K562 (cell line): ENCODE measurements around the gene SPECC1L. TPM values are rescaled to one million over a fixed set of nuclear protein-coding genes. Genes with fewer than 3 reads are reported as not detected.

Source experiments
- ATAC-seq: fragments of 200-7000 bp; cut with Tn5 transposase; 3 replicates; pipeline ENCODE4 v1.9.1; 2020; ENCODE audit warnings: moderate library complexity
- BruUV-seq: library from RNA; stranded (reverse); fragments of 400-500 nt; replicated peaks from 2 replicates; lab custom pipeline; 2021; lab: Mats Ljungman, UMichigan
- CTCF ChIA-PET: fragments of 300-600 bp; formaldehyde crosslinking; extraction: SDS; loops from one replicate; lab custom pipeline; 2021; ENCODE audit warnings: low intra/inter-chr PET ratio; lab: Yijun Ruan, JAX
- POLR2A ChIA-PET: fragments of 300-600, 350-650 bp; sonication (Branson Sonifier 250); formaldehyde crosslinking; extraction: SDS; loops from one replicate; lab custom pipeline; 2021; ENCODE audit warnings: antibody characterized with exemption, inconsistent platforms; lab: Yijun Ruan, JAX
- DNase-seq, 4 experiments: peaks; one replicate each; pipeline versions ENCODE4 v3.0.0 to v3.0.0-alpha.2; 2011 to 2018; ENCODE audit warnings: low spot score in 3 of 4, mixed read lengths in 3 of 4; ENCODE audit errors: extremely low read depth in 1 of 4
- FAIRE-seq: peaks from 2 replicates; lab custom pipeline; 2011; peaks lifted over from hg19 to GRCh38; lab: Jason Lieb, UNC
- H2AFZ ChIP-seq: 2 replicates; pipeline ENCODE4 v1.6.0; 2011; ENCODE audit warnings: low read depth, low read length, control low read depth, inconsistent platforms
- H3K27ac ChIP-seq: fragments of 200-600 bp; 3 replicates; pipeline ENCODE4 v1.8.0; 2011; ENCODE audit warnings: low read depth, mild to moderate bottlenecking, control low read depth, inconsistent platforms, low read length, moderate library complexity, mixed read lengths; ENCODE audit errors: extremely low read depth
- H3K27me3 ChIP-seq, 2 experiments: fragments of 300-600 bp in 1 of 2; 2 replicates in 1 of 2; 3 replicates in 1 of 2; pipeline versions ENCODE4 v1.6.0 to v1.8.0; 2011; ENCODE audit warnings: inconsistent platforms in 2 of 2, low read length in 2 of 2, mild to moderate bottlenecking in 1 of 2, mixed read lengths in 1 of 2, moderate library complexity in 1 of 2; ENCODE audit not compliant: control insufficient read depth in 2 of 2, insufficient read depth in 2 of 2
- H3K36me3 ChIP-seq: fragments of 300-600 bp; 3 replicates; pipeline ENCODE4 v1.8.0; 2011; ENCODE audit warnings: mild to moderate bottlenecking, low read length, inconsistent platforms; ENCODE audit not compliant: control insufficient read depth, insufficient read depth
- H3K4me1 ChIP-seq, 2 experiments: fragments of 200-600 bp in 1 of 2; replicated peaks in 1 of 2; 2 replicates in 1 of 2; 3 replicates in 1 of 2; pipeline versions ENCODE4 v1.5.1 to v1.8.0; 2011; ENCODE audit warnings: inconsistent platforms in 2 of 2, low read length in 2 of 2, mild to moderate bottlenecking in 1 of 2, mixed read lengths in 1 of 2, moderate library complexity in 1 of 2; ENCODE audit not compliant: control insufficient read depth in 2 of 2, insufficient read depth in 2 of 2
- H3K4me2 ChIP-seq: 2 replicates; pipeline ENCODE4 v1.6.1; 2011; ENCODE audit warnings: low read length, control low read depth, inconsistent platforms, mixed read lengths; ENCODE audit not compliant: insufficient read depth
- H3K4me3 ChIP-seq: fragments of 200-600 bp; sonication (generic), shearing (Covaris generic); 2 replicates; pipeline ENCODE4 v1.5.1; 2016; ENCODE audit warnings: control low read depth, inconsistent platforms
- H3K79me2 ChIP-seq: fragments of 200-600 bp; 3 replicates; pipeline ENCODE4 v1.8.0; 2011; ENCODE audit warnings: low read length, inconsistent platforms; ENCODE audit not compliant: control insufficient read depth, insufficient read depth
- H3K9ac ChIP-seq, 2 experiments: 2 replicates each; pipeline versions ENCODE4 v1.6.0 to v1.6.1; 2011; ENCODE audit warnings: low read depth in 2 of 2, low read length in 2 of 2, control low read depth in 1 of 2, inconsistent platforms in 1 of 2, mild to moderate bottlenecking in 1 of 2, mixed read lengths in 1 of 2; ENCODE audit not compliant: insufficient read depth in 1 of 2
- H3K9me1 ChIP-seq: one replicate; pipeline ENCODE4 v1.6.0; 2011; ENCODE audit warnings: inconsistent platforms, mild to moderate bottlenecking, low read length, moderate library complexity; ENCODE audit not compliant: control insufficient read depth, insufficient read depth
- H3K9me3 ChIP-seq: replicated peaks from 2 replicates; pipeline ENCODE4 v1.5.1; 2011; ENCODE audit warnings: low read depth, low read length, inconsistent platforms; ENCODE audit not compliant: control insufficient read depth, insufficient read depth
- H4K20me1 ChIP-seq: replicated peaks from 2 replicates; pipeline ENCODE4 v1.6.1; 2011; ENCODE audit warnings: low read length, inconsistent platforms, mixed read lengths; ENCODE audit not compliant: control insufficient read depth, insufficient read depth
- AFF4 ChIP-seq: sonication (generic); formaldehyde crosslinking; IDR thresholded peaks from 2 replicates; pipeline ENCODE4 v1.8.0; 2023; ENCODE audit warnings: mild to moderate bottlenecking, missing genetic modification reagents
- BHLHE40 ChIP-seq: IDR thresholded peaks from 2 replicates; pipeline ENCODE4 v1.6.1; 2011; ENCODE audit warnings: low read length, improper control_type of control experiment
- CTBP1 ChIP-seq: fragments of 450-650 bp; IDR thresholded peaks from 2 replicates; pipeline ENCODE4 v1.6.1; 2016; ENCODE audit warnings: borderline replicate concordance
- DACH1 ChIP-seq: fragments of 450-650 bp; IDR thresholded peaks from 2 replicates; pipeline ENCODE4 v1.6.1; 2018; ENCODE audit not compliant: partially characterized antibody
- EZH2 ChIP-seq: IDR thresholded peaks from 2 replicates; pipeline ENCODE4 v1.6.1; 2012; ENCODE audit warnings: low read depth, mild to moderate bottlenecking, inconsistent platforms, low read length, borderline replicate concordance
- GABPA ChIP-seq: fragments of 200-800 bp; sonication (Bioruptor generic); conservative IDR thresholded peaks from 2 replicates; pipeline ENCODE4 v1.6.1; 2016; ENCODE audit warnings: low read depth, missing genetic modification characterization, missing compliant biosample characterization
- PPARD ChIP-seq: fragments of 250-450 bp; sonication (Bioruptor Pico); IDR thresholded peaks from 2 replicates; pipeline ENCODE4 v1.8.0; 2022; ENCODE audit warnings: inconsistent platforms, mild to moderate bottlenecking, moderate library complexity
- PTBP1 ChIP-seq: fragments of 200-400 bp; formaldehyde crosslinking; IDR thresholded peaks from 2 replicates; pipeline ENCODE4 v1.6.1; 2017; ENCODE audit warnings: low read depth, low read length
- TRIM28 ChIP-seq: fragments of 450-650 bp; IDR thresholded peaks from 2 replicates; pipeline ENCODE4 v1.6.1; 2017
- YBX1 ChIP-seq: fragments of 450-650 bp; IDR thresholded peaks from 2 replicates; pipeline ENCODE4 v1.7.1; 2016; ENCODE audit warnings: mild to moderate bottlenecking
- ZBED1 ChIP-seq: IDR thresholded peaks from 2 replicates; pipeline ENCODE4 v1.6.1; 2014
- ZNF311 ChIP-seq: fragments of 250-450 bp; sonication (Bioruptor Pico); IDR thresholded peaks from 2 replicates; pipeline ENCODE4 v1.4.0; 2020; ENCODE audit warnings: mild to moderate bottlenecking, moderate library complexity
- ZNF57 ChIP-seq: fragments of 450-650 bp; formaldehyde crosslinking; IDR thresholded peaks from 2 replicates; pipeline ENCODE4 v1.4.0; 2020; ENCODE audit warnings: mild to moderate bottlenecking, moderate library complexity
- ZNF668 ChIP-seq: fragments of 250-450 bp; sonication (Bioruptor Pico); IDR thresholded peaks from 2 replicates; pipeline ENCODE4 v1.8.0; 2022; ENCODE audit warnings: mild to moderate bottlenecking, inconsistent platforms
- WGBS: fragments of 100-300 bp; shearing (Covaris generic); methylation state at CpG from one replicate; pipeline ENCODE4 v1.1.6; 2016; ENCODE audit warnings: low coverage, mixed read lengths; ENCODE audit not compliant: insufficient coverage; ENCODE audit errors: missing lambda C conversion rate; 5-methylcytosine and 5-hydroxymethylcytosine counted together
- in situ Hi-C: fragments of 300-500 bp; cut with MboI; formaldehyde crosslinking; loops from 4 replicates; pipeline ENCODE4 v1.15.0; 2018; ENCODE audit warnings: inconsistent platforms, mixed read lengths
- intact Hi-C: fragments of 100-400 bp; cut with micrococcal nuclease; formaldehyde crosslinking; loops from 2 replicates; pipeline ENCODE4 v1.14.2; 2022
- polyA plus RNA-seq, 8 experiments: library from polyadenylated mRNA; depleted of rRNA in 4 of 8; stranded (reverse) in 5 of 8; unstranded in 3 of 8; fragments of >200 nt; fragmentation: Nextera tagmentation in 2 of 8; fragmentation: Illumina TruSeq in 1 of 8; extraction: Ambion mirVana in 2 of 8; extraction: Trizol in 1 of 8; gene quantifications; 2 replicates each; pipeline versions ENCODE4 v1.2.1 to v1.2.3, GENCODE V29; 2011 to 2014; ENCODE audit warnings: inconsistent platforms in 1 of 8, missing spikeins in 1 of 8
- total RNA-seq, 7 experiments: library from RNA; depleted of rRNA in 6 of 7; stranded (reverse); fragments of >200 nt in 6 of 7; fragmentation: Illumina TruSeq in 2 of 7; extraction: Trizol in 2 of 7; gene quantifications; 2 replicates each; pipeline versions ENCODE4 v1.2.1 to v1.2.3, GENCODE V29; 2011 to 2021; ENCODE audit warnings: low replicate concordance in 1 of 7

SPECC1L gene
- total and polyA plus RNA-seq, 9 of the 15 experiments (the other 6 are each of a cell fraction or from before 2014, with no cell fraction given) = 1.4 to 27.9 (median 14.5) TPM

DNA sequence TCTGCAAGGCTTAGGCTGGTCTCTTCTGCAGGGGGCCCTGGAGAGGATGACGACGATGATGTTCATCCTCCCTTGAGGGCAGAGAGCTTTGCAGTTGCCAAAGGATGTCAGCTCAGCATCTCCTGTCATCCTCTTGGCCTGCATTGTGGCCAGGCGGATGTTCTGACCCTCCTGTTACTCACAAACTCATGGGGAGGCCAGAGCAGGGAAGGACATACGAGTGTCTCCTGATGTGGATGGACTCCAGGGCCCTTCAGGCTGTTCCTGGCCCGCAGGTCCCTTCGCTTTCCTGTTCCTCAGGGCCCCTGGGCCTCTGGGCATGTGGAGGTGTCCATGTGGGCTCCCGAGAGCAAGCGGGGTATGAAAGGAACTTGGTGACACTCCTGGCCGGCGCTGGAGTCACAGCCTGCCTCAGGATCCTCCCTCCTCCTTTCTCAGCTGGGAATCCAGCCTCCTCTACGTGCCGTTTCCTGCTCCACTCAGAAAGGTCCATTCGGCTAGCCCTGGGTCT lies 165.3 kb downstream of the SPECC1L start:
- ATAC-seq = no peak
- Histone ChIP-seq H3K4me1 (peaks cover 0 to 26% of the 10 kb centered on the region in 2 experiments; a peak in 3 of 5 replicates), H3K9me1 (no peaks in the 10 kb centered on the region), H3K4me2 (no peak overlapping the region), H3K9me3 (no peaks in the 10 kb centered on the region), H3K36me3 (no peaks in the 10 kb centered on the region), H3K79me2 (no peaks in the 10 kb centered on the region), H4K20me1 (0 out of 2 replicates have a peak, but pooled peaks cover 2% of the 10 kb centered on the region), H3K9ac (no peak overlapping the region; a peak in 1 of 4 replicates), H2AFZ (no peak overlapping the region), H3K27ac (no peak overlapping the region), H3K4me3 (no peak overlapping the region), H3K27me3 (peaks cover 0 to 4% of the 10 kb centered on the region in 2 experiments; a peak in 1 of 5 replicates)
- no peak for DNase-seq
- no peak for TF ChIP-seq GABPA (tag)
- no peak for TF ChIP-seq EZH2
- TF ChIP-seq AFF4 (CRISPR knock-in tag) = no peak
- no peak for TF ChIP-seq YBX1
- no peak for TF ChIP-seq PTBP1
- TF ChIP-seq ZBED1 = no peak
- TF ChIP-seq CTBP1 = no peak
- no peak for TF ChIP-seq PPARD (CRISPR knock-in tag)
- no peak for TF ChIP-seq ZNF57 (CRISPR knock-in tag)
- no peak for TF ChIP-seq ZNF311 (CRISPR knock-in tag)
- TF ChIP-seq TRIM28 = no peak
- TF ChIP-seq BHLHE40 = no peak
- TF ChIP-seq DACH1 = no peak
- TF ChIP-seq ZNF668 (CRISPR knock-in tag) = no peak
- no peak for FAIRE-seq
- ChIA-PET POLR2A (interaction anchor here (0.5 to 1.9 kb wide), 5 partner anchors 9 to 118 kb away, joined by 3 to 11 read pairs (median 3); no protein-coding TSS in a partner anchor), CTCF (no interaction called here)
- 19% methylated on average over 12 of the region's 13 CpGs for WGBS
- in situ Hi-C loops (no loop called here), intact Hi-C loops (no loop called here)
- no TSS peak for BruUV-seq
